GM06990 (cell line): ENCODE results near the gene MTCL1.

ENCODE experiments used
- DNase-seq: peaks from one replicate; pipeline ENCODE4 v3.0.0-alpha.2; 2011; ENCODE audit not compliant: insufficient read length; ENCODE audit errors: extremely low read depth
- H3K27me3 ChIP-seq: replicated peaks from 2 replicates; pipeline ENCODE4 v1.6.0; 2011; ENCODE audit warnings: low read length; ENCODE audit not compliant: control insufficient read depth, insufficient read depth
- H3K36me3 ChIP-seq: 2 replicates; pipeline ENCODE4 v1.5.1; 2011; ENCODE audit warnings: low read length; ENCODE audit not compliant: control insufficient read depth, insufficient read depth
- H3K4me3 ChIP-seq: replicated peaks from 2 replicates; pipeline ENCODE4 v1.5.1; 2011; ENCODE audit warnings: low read depth, mild to moderate bottlenecking, control low read depth, low read length
- TF ChIP-seq, protein P1 (sequence below): IDR thresholded peaks from 2 replicates; pipeline ENCODE4 v1.5.1; 2011; ENCODE audit warnings: low read length, control low read depth, mild to moderate bottlenecking, inconsistent platforms; ENCODE audit not compliant: insufficient read depth, poor library complexity, severe bottlenecking

MTCL1 gene

DNA sequence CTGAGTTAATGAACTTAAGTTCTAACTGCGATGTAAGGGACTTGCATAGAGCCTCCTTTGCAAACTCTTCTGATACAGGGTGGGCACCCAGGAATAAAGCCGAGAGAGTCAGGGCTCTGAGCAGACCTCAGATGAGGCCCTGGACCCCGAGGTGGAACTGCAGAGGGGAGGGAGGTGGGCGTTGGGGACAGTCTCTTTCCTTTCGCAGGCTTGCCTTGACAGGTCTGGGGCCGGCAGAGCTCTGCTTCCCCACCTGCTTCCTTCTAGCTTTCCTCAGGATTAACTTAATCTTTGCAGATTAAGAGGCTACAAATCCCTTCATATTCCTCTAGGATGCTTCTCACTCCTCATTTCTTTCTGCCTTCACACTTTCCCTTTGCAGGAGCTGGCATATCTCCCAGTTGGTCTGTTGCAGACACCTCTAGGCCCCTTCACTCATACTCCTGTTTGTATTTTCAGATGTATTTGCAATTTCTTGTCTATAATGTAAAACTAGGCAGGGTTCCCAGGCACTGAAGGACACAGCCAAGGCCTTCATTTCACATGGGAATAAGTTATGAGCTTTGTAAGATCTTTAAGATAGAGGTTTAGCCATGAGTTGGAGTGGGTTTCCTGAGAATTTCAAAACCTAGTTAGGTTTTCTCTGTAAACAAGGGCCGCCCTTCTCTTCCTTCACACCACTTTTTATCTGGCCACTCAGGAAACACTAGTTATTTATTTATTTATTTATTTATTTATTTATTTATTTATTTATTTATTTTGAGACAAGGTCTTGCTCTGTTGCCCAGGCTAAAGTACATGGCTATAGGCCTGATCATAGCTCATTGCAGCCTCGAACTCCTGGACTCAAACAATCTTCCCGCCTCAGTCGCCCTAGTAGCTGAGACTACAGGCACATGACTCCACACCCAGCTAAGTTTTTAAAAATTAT, 70.9 kb downstream of the MTCL1 start:
- no peak for DNase-seq
- Histone ChIP-seq H3K36me3 (no peaks in the 10 kb centered on the region), H3K4me3 (no peak overlapping the region), H3K27me3 (no peaks in the 10 kb centered on the region; the same call in none of the 2 replicates)
- TF ChIP-seq, protein P1, sequence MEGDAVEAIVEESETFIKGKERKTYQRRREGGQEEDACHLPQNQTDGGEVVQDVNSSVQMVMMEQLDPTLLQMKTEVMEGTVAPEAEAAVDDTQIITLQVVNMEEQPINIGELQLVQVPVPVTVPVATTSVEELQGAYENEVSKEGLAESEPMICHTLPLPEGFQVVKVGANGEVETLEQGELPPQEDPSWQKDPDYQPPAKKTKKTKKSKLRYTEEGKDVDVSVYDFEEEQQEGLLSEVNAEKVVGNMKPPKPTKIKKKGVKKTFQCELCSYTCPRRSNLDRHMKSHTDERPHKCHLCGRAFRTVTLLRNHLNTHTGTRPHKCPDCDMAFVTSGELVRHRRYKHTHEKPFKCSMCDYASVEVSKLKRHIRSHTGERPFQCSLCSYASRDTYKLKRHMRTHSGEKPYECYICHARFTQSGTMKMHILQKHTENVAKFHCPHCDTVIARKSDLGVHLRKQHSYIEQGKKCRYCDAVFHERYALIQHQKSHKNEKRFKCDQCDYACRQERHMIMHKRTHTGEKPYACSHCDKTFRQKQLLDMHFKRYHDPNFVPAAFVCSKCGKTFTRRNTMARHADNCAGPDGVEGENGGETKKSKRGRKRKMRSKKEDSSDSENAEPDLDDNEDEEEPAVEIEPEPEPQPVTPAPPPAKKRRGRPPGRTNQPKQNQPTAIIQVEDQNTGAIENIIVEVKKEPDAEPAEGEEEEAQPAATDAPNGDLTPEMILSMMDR = no peak

DNA sequence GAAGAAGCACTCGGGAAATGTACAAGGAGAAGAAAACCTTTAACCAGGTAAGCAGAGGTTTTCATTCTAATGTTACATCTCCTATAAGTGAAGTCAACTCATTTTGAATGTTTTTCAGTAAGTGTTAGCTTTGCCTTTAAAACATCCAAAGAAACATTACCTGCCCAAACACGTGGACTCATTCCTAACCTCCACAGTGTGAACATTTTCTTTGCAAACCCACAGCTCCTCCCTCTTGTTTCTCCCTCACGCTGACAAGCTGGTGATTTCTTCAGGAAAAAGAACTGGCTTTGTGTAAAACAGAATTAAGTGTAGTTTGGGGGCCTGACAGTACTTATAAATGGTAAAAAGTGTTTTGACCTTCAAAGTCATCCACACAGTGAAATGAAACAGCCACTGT, 72.5 kb downstream of the MTCL1 start:
- TF ChIP-seq, protein P1 = no peak
- Histone ChIP-seq H3K27me3 (no peaks in the 10 kb centered on the region; the same call in none of the 2 replicates), H3K4me3 (no peak overlapping the region), H3K36me3 (no peaks in the 10 kb centered on the region)
- DNase-seq = no peak

DNA sequence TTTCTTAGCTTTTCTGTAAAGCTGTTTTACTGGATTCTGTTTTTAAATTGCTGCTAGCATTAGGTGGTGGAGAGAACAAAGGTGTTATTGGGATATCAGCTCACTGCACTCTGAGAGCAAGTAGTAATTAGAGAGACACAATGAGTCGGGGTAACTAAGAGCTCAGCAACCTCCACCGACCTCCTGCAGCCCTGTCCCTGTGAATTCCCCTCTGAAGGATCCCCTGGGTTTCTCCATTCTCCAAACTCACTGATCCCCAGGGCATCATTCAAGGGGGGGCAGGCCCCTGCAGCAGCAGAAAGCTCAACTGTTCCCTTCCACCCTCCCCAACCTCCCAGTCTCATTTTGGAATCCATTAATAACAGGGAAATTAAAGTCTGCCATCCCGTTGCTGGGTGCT, 73.0 kb downstream of the MTCL1 start:
- H3K27me3 ChIP-seq = no peaks in the 10 kb centered on the region; the same call in none of the 2 replicates
- no peak for DNase-seq

DNA sequence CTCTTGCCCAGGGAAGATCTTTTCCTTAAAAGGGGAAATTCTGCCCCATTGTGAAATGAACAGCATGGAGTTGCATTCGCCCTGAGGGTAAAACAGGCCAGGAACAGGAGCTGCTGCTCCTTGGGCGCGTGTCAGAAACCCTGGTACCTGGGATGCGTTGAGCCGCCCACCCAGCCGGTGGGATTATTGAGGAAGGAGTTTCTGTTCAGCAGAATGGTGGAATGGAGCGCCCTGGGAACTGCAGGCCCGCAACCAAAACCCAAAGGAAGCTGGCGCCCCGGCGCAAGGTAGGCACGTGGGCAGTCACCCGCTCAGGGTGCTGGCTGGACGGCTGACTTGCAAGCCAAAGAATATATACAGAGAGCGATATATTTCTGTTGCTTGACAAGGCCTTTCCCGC, 73.5 kb downstream of the MTCL1 start:
- no peak overlapping the region for H3K4me3 ChIP-seq
- no peaks in the 10 kb centered on the region; the same call in none of the 2 replicates for H3K27me3 ChIP-seq
- DNase-seq = no peak
- H3K36me3 ChIP-seq = no peaks in the 10 kb centered on the region
- TF ChIP-seq, protein P1 = no peak

More for the DNA sequence above, 73.0 kb downstream of the MTCL1 start:
- TF ChIP-seq, protein P1 = no peak
- Histone ChIP-seq H3K36me3 (no peaks in the 10 kb centered on the region), H3K4me3 (no peak overlapping the region)

DNA sequence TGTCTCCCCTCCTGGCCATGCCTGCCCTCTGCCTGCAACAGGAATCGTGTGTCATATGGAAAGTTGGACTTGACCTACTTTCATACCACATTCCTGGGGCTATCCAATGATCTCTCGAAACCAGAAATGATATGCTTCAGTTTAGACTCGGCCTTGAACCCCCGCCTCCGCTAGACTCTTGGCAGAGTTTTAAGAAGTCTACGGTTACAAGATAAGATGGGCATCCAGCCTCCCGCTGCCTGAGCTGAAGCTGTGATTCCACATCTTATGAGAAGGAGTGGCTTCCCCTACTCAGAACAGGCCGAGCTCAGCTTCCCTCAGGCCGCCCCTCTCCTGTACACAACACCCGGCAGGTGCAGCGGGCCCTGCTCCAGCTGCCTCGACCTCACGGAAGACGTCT, 73.9 kb downstream of the MTCL1 start:
- Histone ChIP-seq H3K27me3 (no peaks in the 10 kb centered on the region; the same call in none of the 2 replicates), H3K36me3 (no peaks in the 10 kb centered on the region), H3K4me3 (no peak overlapping the region)
- DNase-seq = no peak
- TF ChIP-seq, protein P1 = no peak
